HepG2 (cell line): ENCODE measurements around the gene ZNF554. TPM values are rescaled to one million over a fixed set of nuclear protein-coding genes. Genes with fewer than 3 reads are reported as not detected.

Experiments used
- CBFB ChIP-seq: sonication (generic); formaldehyde crosslinking; IDR thresholded peaks from 2 replicates; pipeline ENCODE4 v1.4.0; 2020; ENCODE audit warnings: missing genetic modification reagents
- FOXA1 ChIP-seq, 2 experiments: fragments of 450-650 bp in 1 of 2; sonication (generic) in 1 of 2; formaldehyde crosslinking in 1 of 2; IDR thresholded peaks; 2 replicates each; pipeline versions ENCODE4 v1.4.0 to v1.6.1; 2016 to 2020; ENCODE audit warnings: missing genetic modification reagents in 1 of 2
- GLMP ChIP-seq: sonication (generic); formaldehyde crosslinking; IDR thresholded peaks from 2 replicates; pipeline ENCODE4 v1.9.0; 2021; ENCODE audit warnings: missing genetic modification reagents, mild to moderate bottlenecking, borderline replicate concordance
- GMEB1 ChIP-seq: sonication (generic); formaldehyde crosslinking; IDR thresholded peaks from 2 replicates; pipeline ENCODE4 v1.5.1; 2020; ENCODE audit warnings: missing genetic modification reagents, mild to moderate bottlenecking, borderline replicate concordance
- KMT2A ChIP-seq: sonication (generic); formaldehyde crosslinking; IDR thresholded peaks from 2 replicates; pipeline ENCODE4 v1.4.0; 2020; ENCODE audit warnings: missing genetic modification reagents
- RBFOX2 ChIP-seq: fragments of 200-400 bp; formaldehyde crosslinking; IDR thresholded peaks from 2 replicates; pipeline ENCODE4 v1.6.1; 2017; ENCODE audit warnings: low read depth, mild to moderate bottlenecking, low read length
- RFX3 ChIP-seq: IDR thresholded peaks from 2 replicates; pipeline ENCODE4 v1.6.1; 2016; ENCODE audit warnings: missing biosample characterization, missing genetic modification reagents
- SIX4 ChIP-seq: sonication (generic); formaldehyde crosslinking; IDR thresholded peaks from 2 replicates; pipeline ENCODE4 v1.4.0; 2020; ENCODE audit warnings: missing genetic modification reagents
- SMC3 ChIP-seq: IDR thresholded peaks from 2 replicates; pipeline ENCODE4 v1.6.1; 2011; ENCODE audit warnings: low read length, improper control_type of control experiment
- SOX13 ChIP-seq, 3 experiments: fragments of 450-650 bp in 1 of 3; sonication (generic) in 1 of 3; formaldehyde crosslinking in 1 of 3; IDR thresholded peaks in 2 of 3; conservative IDR thresholded peaks in 1 of 3; 2 replicates each; pipeline versions ENCODE4 v1.5.0 to v1.6.1; 2016 to 2020; ENCODE audit warnings: antibody characterized with exemption in 1 of 3, mild to moderate bottlenecking in 1 of 3, missing compliant biosample characterization in 1 of 3, missing genetic modification reagents in 1 of 3, moderate library complexity in 1 of 3
- SOX5 ChIP-seq: IDR thresholded peaks from 2 replicates; pipeline ENCODE4 v1.6.1; 2016; ENCODE audit warnings: borderline replicate concordance
- SOX6 ChIP-seq, 2 experiments: fragments of 450-650 bp in 1 of 2; sonication (generic) in 1 of 2; formaldehyde crosslinking in 1 of 2; IDR thresholded peaks; 2 replicates each; pipeline versions ENCODE4 v1.4.0 to v1.6.1; 2017 to 2020; ENCODE audit warnings: antibody characterized with exemption in 1 of 2, mild to moderate bottlenecking in 1 of 2, missing genetic modification reagents in 1 of 2
- UBTF ChIP-seq: sonication (generic); formaldehyde crosslinking; IDR thresholded peaks from 2 replicates; pipeline ENCODE4 v1.4.0; 2020; ENCODE audit warnings: mild to moderate bottlenecking, missing genetic modification reagents
- ZFP1 ChIP-seq: IDR thresholded peaks from 2 replicates; pipeline ENCODE4 v1.6.1; 2016
- ZFX ChIP-seq: sonication (generic); formaldehyde crosslinking; IDR thresholded peaks from 2 replicates; pipeline ENCODE4 v1.4.0; 2020; ENCODE audit warnings: mild to moderate bottlenecking, low read depth, missing genetic modification reagents, moderate library complexity
- ZNF20 ChIP-seq: sonication (generic); formaldehyde crosslinking; IDR thresholded peaks from 2 replicates; pipeline ENCODE4 v1.4.0; 2020; ENCODE audit warnings: mild to moderate bottlenecking, moderate library complexity, missing genetic modification reagents
- ZNF224 ChIP-seq: sonication (generic); formaldehyde crosslinking; IDR thresholded peaks from 2 replicates; pipeline ENCODE4 v1.5.0; 2020; ENCODE audit warnings: mild to moderate bottlenecking, missing genetic modification reagents
- ZNF274 ChIP-seq: sonication (generic); formaldehyde crosslinking; IDR thresholded peaks from 2 replicates; pipeline ENCODE4 v1.5.1; 2020; ENCODE audit warnings: mild to moderate bottlenecking, missing genetic modification reagents
- ZNF850 ChIP-seq: sonication (generic); formaldehyde crosslinking; conservative IDR thresholded peaks from 2 replicates; pipeline ENCODE4 v1.9.0; 2021; ENCODE audit warnings: mild to moderate bottlenecking, missing genetic modification reagents
- ZSCAN31 ChIP-seq: sonication (generic); formaldehyde crosslinking; IDR thresholded peaks from 2 replicates; pipeline ENCODE4 v1.5.0; 2020; ENCODE audit warnings: low read depth, mild to moderate bottlenecking, missing genetic modification reagents
- ZXDC ChIP-seq: sonication (generic); formaldehyde crosslinking; IDR thresholded peaks from 2 replicates; pipeline ENCODE4 v1.5.0; 2020; ENCODE audit warnings: mild to moderate bottlenecking, missing genetic modification reagents
- polyA plus RNA-seq, 8 experiments: library from polyadenylated mRNA; depleted of rRNA in 3 of 8; stranded (reverse) in 7 of 8; unstranded in 1 of 8; fragments of >200 nt; fragmentation: Illumina TruSeq in 4 of 8; extraction: Trizol in 4 of 8; gene quantifications; 2 replicates each; pipeline versions ENCODE4 v1.2.1 to v1.2.3, GENCODE V29; 2011 to 2016; ENCODE audit warnings: low read depth in 4 of 8, missing spikeins in 1 of 8, mixed read lengths in 1 of 8; ENCODE audit not compliant: insufficient read depth in 1 of 8
- total RNA-seq, 5 experiments: library from RNA; depleted of rRNA; stranded (reverse); fragments of >200 nt; fragmentation: Illumina TruSeq; extraction: Trizol; gene quantifications; 2 replicates each; pipeline ENCODE4 v1.2.3, GENCODE V29; 2016; ENCODE audit warnings: low read depth in 1 of 5

Gene ZNF554
- total and polyA plus RNA-seq, 2 of the 13 experiments (the other 11 are each of a cell fraction or from before 2014, with no cell fraction given): 2.2 to 2.7 TPM

GRCh38 chr19:2819540-2820111 is at the start of gene ZNF554 (continued):
- peak; percentile 83 for TF ChIP-seq UBTF (CRISPR knock-in tag)
- TF ChIP-seq ZNF850: no peak
- TF ChIP-seq RFX3 (CRISPR knock-in tag): no peak
- TF ChIP-seq FOXA1 (IDR thresholded peaks at IDR 0.05): no peak
- TF ChIP-seq FOXA1 (CRISPR knock-in tag; IDR thresholded peaks at IDR 0.05): no peak; the same call in 1 of the 2 replicates
- no peak for TF ChIP-seq ZNF20 (CRISPR knock-in tag)
- TF ChIP-seq RBFOX2: peak; percentile 81
- TF ChIP-seq ZFX (CRISPR knock-in tag): peak; percentile 81; the same call in 1 of the 2 replicates
- TF ChIP-seq SOX13 (IDR thresholded peaks at IDR 0.05): no peak
- peak in 1 of 2 experiments; percentile 48; a peak in 1 of 4 replicates for TF ChIP-seq SOX13 (CRISPR knock-in tag; conservative IDR thresholded peaks at IDR 0.05 in 1 of 2, IDR thresholded peaks at IDR 0.05 in 1 of 2)
- peak; percentile 88; the same call in 1 of the 2 replicates for TF ChIP-seq ZFP1 (CRISPR knock-in tag)
- no peak; the same call in 1 of the 2 replicates for TF ChIP-seq ZNF274
- peak; percentile 91 for TF ChIP-seq GMEB1 (CRISPR knock-in tag)
- TF ChIP-seq SMC3: no peak; the same call in 1 of the 2 replicates
- TF ChIP-seq CBFB (CRISPR knock-in tag): peak; percentile 89
- 0 out of 2 replicates have a peak, but pooled peaks have one; percentile 27 for TF ChIP-seq ZNF224 (CRISPR knock-in tag)
- no peak for TF ChIP-seq ZSCAN31
- no peak for TF ChIP-seq GLMP (CRISPR knock-in tag)
- TF ChIP-seq SOX6 (IDR thresholded peaks at IDR 0.05): no peak
- peak; percentile 80 for TF ChIP-seq SOX6 (CRISPR knock-in tag; IDR thresholded peaks at IDR 0.05)
- TF ChIP-seq KMT2A (CRISPR knock-in tag): peak; percentile 68
- peak; percentile 59 for TF ChIP-seq SOX5 (CRISPR knock-in tag)
- no peak for TF ChIP-seq ZXDC (CRISPR knock-in tag)
- TF ChIP-seq SIX4 (CRISPR knock-in tag): no peak
